Aorta (tissue), 5 donors: ENCODE results near the gene PTPRA. TPM values are rescaled to one million over a fixed set of nuclear protein-coding genes. Genes with fewer than 3 reads are reported as not detected.

Source experiments
- ATAC-seq: fragments of 200-7000 bp; cut with Tn5 transposase; one replicate; pipeline ENCODE4 v1.9.1; 2022; ENCODE audit warnings: moderate library complexity; ENCODE audit not compliant: low FRiP score
- DNase-seq, 2 donors: peaks; one replicate each; pipeline ENCODE4 v3.0.0-alpha.2; 2020
- H3K27ac ChIP-seq, 2 donors: one replicate each; pipeline ENCODE4 v1.5.1; 2013; ENCODE audit warnings: low read length in 2 of 2, mild to moderate bottlenecking in 2 of 2, moderate library complexity in 2 of 2, control low read depth in 1 of 2, inconsistent platforms in 1 of 2, low read depth in 1 of 2
- H3K27me3 ChIP-seq, 2 donors: one replicate each; pipeline ENCODE4 v1.6.1; 2013; ENCODE audit warnings: control low read depth in 1 of 2, low read length in 1 of 2, mild to moderate bottlenecking in 1 of 2, moderate library complexity in 1 of 2; ENCODE audit not compliant: insufficient read depth in 2 of 2, control insufficient read depth in 1 of 2
- H3K36me3 ChIP-seq, 2 donors: one replicate each; pipeline ENCODE4 v1.6.1; 2013; ENCODE audit warnings: control low read depth in 1 of 2, low read length in 1 of 2, mild to moderate bottlenecking in 1 of 2; ENCODE audit not compliant: insufficient read depth in 2 of 2, control insufficient read depth in 1 of 2
- H3K4me1 ChIP-seq, 2 donors: one replicate each; pipeline ENCODE4 v1.6.1; 2013; ENCODE audit warnings: low read length in 2 of 2, control low read depth in 1 of 2, mild to moderate bottlenecking in 1 of 2, moderate library complexity in 1 of 2; ENCODE audit not compliant: insufficient read depth in 2 of 2, control insufficient read depth in 1 of 2
- H3K4me3 ChIP-seq, 2 donors: one replicate each; pipeline ENCODE4 v1.5.1; 2013; ENCODE audit warnings: low read length in 2 of 2, control low read depth in 1 of 2, mild to moderate bottlenecking in 1 of 2
- H3K9me3 ChIP-seq: one replicate; pipeline ENCODE4 v1.6.1; 2013; ENCODE audit warnings: mild to moderate bottlenecking, low read length; ENCODE audit not compliant: control insufficient read depth
- WGBS, 2 donors: extraction: QIAGEN DNeasy Blood & Tissue Kit; methylation state at CpG; one replicate each; pipeline ENCODE4 v1.1.7; 2013; 5-methylcytosine and 5-hydroxymethylcytosine counted together
- intact Hi-C, 2 donors: fragments of 100-400 bp; cut with DNase I; formaldehyde crosslinking; loops; one replicate each; pipeline versions ENCODE4 v1.14.2 to v1.15.0; 2022
- polyA plus RNA-seq, 2 donors: library from polyadenylated mRNA; stranded (reverse); fragments of 200-250 nt; gene quantifications; one replicate each; pipeline ENCODE4 v1.2.3, GENCODE V29; 2013
- total RNA-seq, 2 donors: library from RNA; stranded (reverse); fragmentation: NEBNext Ultra II Directional; extraction: Animal tissue kit (Norgen Biotek cat#: 25700); gene quantifications; one replicate each; pipeline ENCODE4 v1.2.1, GENCODE V29; 2021
- donor health status: healthy with polysubstance abuse.
- donor health status: Bipolar disorder and iron deficiency.
- donor health status: DM: no; HTN: no; CAD: no.
- donor health status: DM: no; HTN: no; CAD: no.
- donor health status: DM: yes; HTN: yes; CAD: no.

PTPRA gene
- total and polyA plus RNA-seq, 4 donors, result 15.9 to 69.7 (median 49.4) TPM

DNA sequence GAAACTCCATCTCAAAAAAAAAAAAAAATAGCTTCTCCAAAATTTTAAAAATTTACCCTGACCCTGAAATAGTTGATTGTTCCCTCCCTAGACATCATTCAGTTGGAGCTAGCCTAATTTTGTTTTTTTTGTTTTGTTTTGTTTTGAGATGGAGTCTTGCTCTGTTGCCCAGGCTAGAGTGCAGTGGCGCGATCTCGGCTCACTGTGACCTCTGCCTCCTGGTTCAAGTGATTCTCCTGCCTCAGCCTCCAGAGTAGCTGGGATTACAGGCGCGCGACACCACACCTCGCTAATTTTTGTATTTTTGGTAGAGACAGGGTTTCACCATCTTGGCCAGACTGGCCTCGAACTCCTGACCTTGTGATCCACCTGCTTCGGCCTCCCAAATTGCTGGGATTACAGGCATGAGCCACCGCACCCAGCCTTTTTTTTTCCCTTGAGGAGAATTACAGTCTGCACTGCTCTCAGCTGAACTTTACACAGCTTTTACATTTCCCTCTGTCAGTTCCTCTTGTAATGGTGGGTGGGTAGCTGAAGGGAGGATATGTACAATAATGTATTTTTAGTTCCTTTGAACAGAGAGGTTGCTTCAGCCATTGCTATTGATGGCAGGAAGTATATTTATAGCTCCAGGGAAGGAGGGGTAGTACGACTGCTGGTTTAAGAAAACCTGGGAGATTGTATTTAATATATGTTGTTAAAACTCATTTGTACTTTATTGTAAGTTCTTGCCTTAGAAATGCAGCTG lies 27.7 kb downstream of the PTPRA start:
- intact Hi-C loops, result no loop called here
- DNase-seq (no peak), ATAC-seq (no peak)
- Histone ChIP-seq H3K4me3 (no peak overlapping the region), H3K36me3 (no peaks in the 10 kb centered on the region), H3K9me3 (no peaks in the 10 kb centered on the region), H3K27me3 (no peaks in the 10 kb centered on the region), H3K27ac (no peak overlapping the region), H3K4me1 (peaks cover 0 to 4% of the 10 kb centered on the region in 2 donors)
- WGBS, 2 donors, result 90% methylated on average over 11 of the region's 11 CpGs

GRCh38 chr20:2902291-2902690 lies 29.0 kb downstream of the PTPRA start:
- peaks cover 1 to 4% of the 10 kb centered on the region in 2 donors for H3K4me1 ChIP-seq
- intact Hi-C loops, result no loop called here
- no peaks in the 10 kb centered on the region for H3K9me3 ChIP-seq
- H3K27me3 ChIP-seq, result no peaks in the 10 kb centered on the region
- H3K36me3 ChIP-seq, result no peaks in the 10 kb centered on the region
- DNase-seq (no peak), ATAC-seq (no peak)
- WGBS, 2 donors, result 0 to 19% methylated on average over 1 of the region's 1 CpG
- no peak overlapping the region for H3K4me3 ChIP-seq
- H3K27ac ChIP-seq, result no peak overlapping the region

GRCh38 chr20:2902818-2903217 lies 29.5 kb downstream of the PTPRA start:
- no peak for DNase-seq
- intact Hi-C loops, result no loop called here
- H3K36me3 ChIP-seq, result no peaks in the 10 kb centered on the region
- H3K4me1 ChIP-seq, result peaks cover 1 to 4% of the 10 kb centered on the region in 2 donors
- H3K27ac ChIP-seq, result no peak overlapping the region
- 94 to 96% methylated on average over 3 of the region's 3 CpGs for WGBS, 2 donors
- no peaks in the 10 kb centered on the region for H3K9me3 ChIP-seq
- ATAC-seq, result no peak
- H3K27me3 ChIP-seq, result no peaks in the 10 kb centered on the region
- H3K4me3 ChIP-seq, result no peak overlapping the region

DNA sequence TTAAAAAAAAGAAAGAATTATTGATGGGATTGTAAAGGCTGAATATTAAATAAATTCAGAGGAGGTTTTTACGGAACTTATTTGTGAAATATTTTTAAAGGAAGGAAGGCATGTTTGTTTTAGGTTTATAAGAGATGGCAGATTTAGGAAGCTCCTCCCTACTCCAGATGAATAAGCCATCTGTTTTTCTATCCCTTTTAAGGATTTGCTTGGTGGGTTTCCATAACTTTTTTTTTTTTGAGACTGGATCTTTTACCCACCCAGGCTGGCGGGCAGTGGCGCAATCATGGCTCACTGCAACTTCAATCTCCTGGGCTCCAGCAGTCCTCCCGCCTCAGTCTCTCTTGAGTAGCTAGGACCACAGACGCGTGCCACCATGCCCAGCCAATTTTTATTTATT lies 30.4 kb downstream of the PTPRA start:
- intact Hi-C loops, result no loop called here
- Histone ChIP-seq H3K4me3 (no peak overlapping the region), H3K9me3 (no peaks in the 10 kb centered on the region), H3K27ac (no peak overlapping the region), H3K36me3 (no peaks in the 10 kb centered on the region), H3K4me1 (peaks cover 1 to 4% of the 10 kb centered on the region in 2 donors), H3K27me3 (no peaks in the 10 kb centered on the region)
- WGBS, 2 donors, result 94 to 98% methylated on average over 6 of the region's 6 CpGs
- no peak for DNase-seq
- ATAC-seq, result no peak

DNA sequence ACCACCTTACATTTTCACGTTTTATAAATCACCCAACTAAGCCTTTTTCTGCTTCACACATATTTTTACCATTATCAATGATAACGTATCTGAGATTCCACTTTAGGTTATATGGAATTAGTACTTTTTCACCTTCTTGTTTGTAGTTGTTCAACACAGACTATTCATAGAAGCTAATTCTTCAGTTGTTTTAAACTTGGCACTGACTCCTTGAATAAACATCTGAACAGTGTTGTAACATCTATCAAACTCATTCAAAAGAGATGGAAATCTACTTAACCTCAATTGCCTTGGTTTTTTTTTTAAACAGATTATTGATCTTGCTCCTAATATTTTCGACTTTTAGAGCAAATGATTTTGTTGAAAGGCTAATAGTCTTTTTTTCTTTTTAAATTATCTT lies 34.2 kb downstream of the PTPRA start:
- intact Hi-C loops, result no loop called here
- H3K4me3 ChIP-seq, result no peak overlapping the region
- DNase-seq (no peak), ATAC-seq (no peak)
- no peaks in the 10 kb centered on the region for H3K27me3 ChIP-seq
- H3K4me1 ChIP-seq, result peaks cover 0 to 1% of the 10 kb centered on the region in 2 donors
- H3K36me3 ChIP-seq, result no peaks in the 10 kb centered on the region
- no peaks in the 10 kb centered on the region for H3K9me3 ChIP-seq
- no peak overlapping the region for H3K27ac ChIP-seq
- 38 to 47% methylated on average over 3 of the region's 3 CpGs for WGBS, 2 donors

DNA sequence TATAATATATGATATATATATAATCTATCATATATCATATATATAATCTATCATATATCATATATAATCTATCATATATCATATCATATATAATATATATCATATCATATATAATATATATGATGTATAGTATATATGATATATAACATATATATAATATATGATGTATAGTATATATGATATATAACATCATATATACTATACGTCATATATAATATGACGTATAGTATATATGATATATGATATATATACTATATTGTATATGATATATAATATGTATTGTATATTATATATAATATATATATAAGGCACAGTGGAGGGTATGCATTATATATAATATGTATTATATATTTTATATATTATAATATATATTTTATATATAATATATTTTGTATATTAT lies 36.7 kb downstream of the PTPRA start:
- H3K27ac ChIP-seq, result no peak overlapping the region
- intact Hi-C loops, result no loop called here
- no peaks in the 10 kb centered on the region for H3K36me3 ChIP-seq
- DNase-seq (no peak), ATAC-seq (no peak)
- H3K4me3 ChIP-seq, result no peak overlapping the region
- H3K27me3 ChIP-seq, result no peaks in the 10 kb centered on the region
- 95 to 99% methylated on average over 2 of the region's 2 CpGs for WGBS, 2 donors
- no peaks in the 10 kb centered on the region for H3K9me3 ChIP-seq
- H3K4me1 ChIP-seq, result peaks cover 0 to 1% of the 10 kb centered on the region in 2 donors

GRCh38 chr20:2911200-2911599 lies 37.9 kb downstream of the PTPRA start:
- no peak for ATAC-seq
- Histone ChIP-seq H3K36me3 (no peaks in the 10 kb centered on the region), H3K27me3 (no peaks in the 10 kb centered on the region), H3K4me1 (peaks cover 0 to 1% of the 10 kb centered on the region in 2 donors), H3K9me3 (no peaks in the 10 kb centered on the region), H3K4me3 (no peak overlapping the region), H3K27ac (no peak overlapping the region)
- DNase-seq, result no peak
- intact Hi-C loops, result no loop called here

GRCh38 chr20:2914160-2914559 lies 40.9 kb downstream of the PTPRA start:
- Histone ChIP-seq H3K4me3 (no peak overlapping the region), H3K4me1 (no peaks in the 10 kb centered on the region), H3K27me3 (no peaks in the 10 kb centered on the region), H3K27ac (no peak overlapping the region), H3K36me3 (no peaks in the 10 kb centered on the region), H3K9me3 (no peaks in the 10 kb centered on the region)
- no peak for DNase-seq
- intact Hi-C loops, result no loop called here
- ATAC-seq, result no peak

DNA sequence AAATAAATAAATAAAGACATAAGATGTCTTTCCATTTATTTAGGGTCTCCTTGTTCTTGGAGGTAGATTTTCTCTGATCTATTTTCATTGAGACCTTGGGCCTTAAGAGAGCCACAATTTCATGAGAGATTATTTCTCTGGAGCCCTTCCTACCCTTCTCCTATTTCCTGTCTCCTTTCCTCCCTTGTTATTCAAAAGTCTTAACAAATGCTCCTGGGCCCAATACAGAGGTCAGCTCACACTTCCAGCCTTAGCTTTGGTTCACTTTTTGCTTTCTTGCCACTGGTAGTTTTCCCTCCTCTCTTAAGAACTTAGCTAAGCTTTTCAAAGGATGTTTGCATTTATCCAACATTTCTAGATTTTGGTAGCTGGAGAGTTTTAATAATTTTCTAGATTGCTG lies 44.0 kb downstream of the PTPRA start:
- intact Hi-C loops, result no loop called here
- no peaks in the 10 kb centered on the region for H3K9me3 ChIP-seq
- no peaks in the 10 kb centered on the region for H3K36me3 ChIP-seq
- no peak overlapping the region for H3K4me3 ChIP-seq
- H3K27ac ChIP-seq, result no peak overlapping the region
- DNase-seq (no peak), ATAC-seq (no peak)
- no peaks in the 10 kb centered on the region for H3K4me1 ChIP-seq
- no peaks in the 10 kb centered on the region for H3K27me3 ChIP-seq
